Common myeloid progenitor, CD34-positive (primary cell): ENCODE results near the gene IPO7.
A peak's percentile ranks its signal among the peaks of the same experiment; 100 is the strongest.
"Not testable (repeated sequence)": the region's sequence is repeated elsewhere in the genome, so short reads cannot be mapped to it uniquely, and the experiment has no call there.

Experiments
- CTCF ChIA-PET: fragments of 350-600 bp; sonication (Branson Sonifier 250); formaldehyde crosslinking; loops from one replicate; lab custom pipeline; 2021; ENCODE audit warnings: antibody characterized with exemption; lab: Charles Lee
- POLR2A ChIA-PET: fragments of 350-600 bp; sonication (Branson Sonifier 250); formaldehyde crosslinking; loops from one replicate; lab custom pipeline; 2021; ENCODE audit warnings: antibody characterized with exemption; lab: Charles Lee
- DNase-seq, 3 donors: peaks; one replicate each; pipeline versions ENCODE4 v3.0.0 to v3.0.0-alpha.2; 2013
- H3K27ac ChIP-seq, 2 experiments: 1 replicate in 1 of 2; 2 replicates in 1 of 2; pipeline ENCODE4 v1.7.0; 2013; ENCODE audit warnings: inconsistent platforms in 2 of 2, low read length in 2 of 2, mild to moderate bottlenecking in 2 of 2, low read depth in 1 of 2, moderate library complexity in 1 of 2; ENCODE audit not compliant: severe bottlenecking in 2 of 2, insufficient read depth in 1 of 2, poor library complexity in 1 of 2
- H3K27me3 ChIP-seq, 5 experiments: replicated peaks in 2 of 5; 1 replicate in 3 of 5; 2 replicates in 2 of 5; pipeline versions ENCODE4 v1.6.1 to v1.7.0; 2013; ENCODE audit warnings: low read length in 4 of 5, mild to moderate bottlenecking in 2 of 5, moderate library complexity in 2 of 5, inconsistent platforms in 1 of 5; ENCODE audit not compliant: insufficient read depth in 5 of 5, control insufficient read depth in 4 of 5
- H3K36me3 ChIP-seq, 4 experiments: 1 replicate in 2 of 4; 2 replicates in 2 of 4; pipeline versions ENCODE4 v1.6.1 to v1.7.0; 2013; ENCODE audit warnings: low read length in 3 of 4, control low read depth in 1 of 4, mild to moderate bottlenecking in 1 of 4; ENCODE audit not compliant: control insufficient read depth in 4 of 4, insufficient read depth in 4 of 4
- H3K4me1 ChIP-seq, 4 experiments: 1 replicate in 3 of 4; 2 replicates in 1 of 4; pipeline versions ENCODE4 v1.6.1 to v1.7.1; 2013; ENCODE audit warnings: low read length in 3 of 4, mild to moderate bottlenecking in 3 of 4, control low read depth in 1 of 4, inconsistent platforms in 1 of 4, moderate library complexity in 1 of 4; ENCODE audit not compliant: control insufficient read depth in 4 of 4, insufficient read depth in 4 of 4; ENCODE audit errors: control extremely low read depth in 1 of 4
- H3K4me3 ChIP-seq, 7 experiments: 1 replicate in 4 of 7; 2 replicates in 3 of 7; pipeline versions ENCODE4 v1.5.1 to v1.7.0; 2013; ENCODE audit warnings: mild to moderate bottlenecking in 7 of 7, low read length in 6 of 7, moderate library complexity in 6 of 7, inconsistent platforms in 2 of 7, low read depth in 2 of 7, control low read depth in 1 of 7; ENCODE audit not compliant: insufficient read depth in 4 of 7, control insufficient read depth in 1 of 7; ENCODE audit errors: extremely low read depth in 1 of 7
- H3K9me3 ChIP-seq, 5 experiments: 1 replicate in 4 of 5; 2 replicates in 1 of 5; pipeline versions ENCODE4 v1.6.1 to v1.7.1; 2013; ENCODE audit warnings: low read length in 4 of 5, mild to moderate bottlenecking in 2 of 5, inconsistent platforms in 1 of 5, low read depth in 1 of 5, moderate library complexity in 1 of 5; ENCODE audit not compliant: control insufficient read depth in 4 of 5, insufficient read depth in 2 of 5; ENCODE audit errors: control extremely low read depth in 1 of 5
- WGBS: methylation state at CpG from one replicate; pipeline ENCODE4 v1.1.5; 2013; ENCODE audit not compliant: insufficient coverage; 5-methylcytosine and 5-hydroxymethylcytosine counted together

The IPO7 gene

DNA sequence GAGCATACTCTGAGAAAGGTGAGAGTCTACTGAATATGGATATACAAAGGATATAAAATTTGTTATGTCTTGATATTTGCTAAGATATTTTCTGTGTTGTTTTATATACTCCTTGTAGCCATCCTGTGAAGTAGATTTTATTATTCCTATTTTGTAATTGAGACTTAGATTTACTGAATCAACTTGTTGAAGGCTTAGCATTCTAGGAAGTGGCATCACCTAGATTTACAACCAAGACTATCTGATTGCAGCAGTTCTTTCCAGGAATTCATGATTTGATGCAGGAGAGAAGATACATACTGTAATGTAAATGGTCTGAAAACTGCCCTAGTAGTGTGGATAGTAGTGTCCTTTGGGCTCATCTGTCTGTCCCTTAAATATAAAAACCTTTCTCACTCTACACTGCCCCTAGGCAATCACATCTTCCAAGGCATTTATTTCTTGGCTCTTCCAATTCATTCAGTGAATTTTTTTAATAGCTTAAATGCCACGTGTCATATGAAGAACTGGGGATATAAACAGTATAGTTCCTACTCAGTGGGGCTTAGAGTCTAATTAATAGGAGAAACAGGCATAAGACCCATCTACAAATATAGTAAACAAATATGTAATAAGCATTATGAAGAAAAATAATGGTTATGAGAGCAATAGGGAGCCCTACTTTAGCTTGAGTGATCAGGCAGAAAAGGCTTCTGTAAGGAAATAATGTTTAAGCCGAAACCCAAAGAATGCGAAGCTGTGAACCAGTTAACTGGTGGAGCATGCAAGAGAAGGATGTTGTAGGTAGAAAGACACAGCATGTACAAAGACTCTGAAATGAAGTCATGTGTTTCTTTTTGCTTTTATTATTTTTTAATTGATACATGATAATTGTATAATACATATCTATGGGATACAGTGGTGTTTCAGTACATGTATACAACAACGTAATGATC is 13.6 kb downstream of the IPO7 start:
- Histone ChIP-seq H3K4me1 (peaks cover 3 to 13% (median 4%) of the 10 kb centered on the region in 4 experiments), H3K27ac (no peak overlapping the region), H3K4me3 (no peak overlapping the region), H3K9me3 (no peaks in the 10 kb centered on the region), H3K27me3 (no peaks in the 10 kb centered on the region), H3K36me3 (peaks cover 0 to 22% (median 3%) of the 10 kb centered on the region in 4 experiments)
- ChIA-PET POLR2A (no interaction called here), CTCF (interaction anchor here (1.2 kb wide), 1 partner anchor 13 kb away, joined by 7 read pairs; the partner anchor contains the start of gene IPO7)
- WGBS = 100% methylated on average over 1 of the region's 4 CpGs
- DNase-seq = no peak

DNA sequence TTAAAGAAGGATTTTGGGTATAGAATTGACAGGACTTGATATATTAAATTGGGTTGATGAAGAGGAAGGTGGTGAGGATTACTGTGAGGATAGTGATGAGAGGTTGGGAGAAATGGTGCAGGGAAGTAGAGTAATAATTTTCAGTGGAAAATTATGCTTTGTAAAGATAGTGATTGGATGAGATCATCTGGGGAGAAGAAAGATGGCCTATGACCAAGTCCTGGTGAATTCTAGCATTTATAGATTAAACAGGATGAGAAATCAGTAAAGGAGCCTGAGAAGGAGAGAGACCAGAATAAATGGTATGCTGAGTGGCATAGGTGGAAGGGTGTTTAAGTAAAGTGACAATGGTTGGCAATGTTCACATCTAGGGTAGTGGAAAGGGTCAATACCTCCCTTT is 15.0 kb downstream of the IPO7 start:
- no peak overlapping the region for H3K27ac ChIP-seq
- peaks cover 2 to 18% (median 5%) of the 10 kb centered on the region in 4 experiments for H3K36me3 ChIP-seq
- CTCF ChIA-PET = no interaction called here
- peaks cover 0 to 8% (median 1%) of the 10 kb centered on the region in 4 experiments for H3K4me1 ChIP-seq
- H3K9me3 ChIP-seq = no peaks in the 10 kb centered on the region
- no peak for DNase-seq
- H3K4me3 ChIP-seq = no peak overlapping the region
- POLR2A ChIA-PET = no interaction called here
- H3K27me3 ChIP-seq = no peaks in the 10 kb centered on the region

DNA sequence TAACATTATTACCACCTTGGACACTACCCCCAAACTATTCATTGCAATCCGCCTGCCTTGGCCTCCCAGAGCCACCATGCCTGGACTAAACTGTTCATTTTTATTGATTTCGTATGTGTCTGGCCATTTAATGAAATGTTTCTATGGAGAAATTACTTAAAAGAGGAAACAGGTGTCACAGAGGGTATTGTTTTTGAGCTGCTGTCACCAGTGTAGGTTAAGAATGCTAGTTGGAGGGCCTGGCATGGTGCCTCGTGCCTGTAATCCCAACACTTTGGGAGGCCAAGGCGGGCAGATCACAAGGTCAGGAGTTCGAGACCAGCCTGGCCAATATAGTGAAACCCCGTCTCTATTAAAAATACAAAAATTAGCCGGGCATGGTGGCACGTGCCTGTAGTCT is 17.4 kb downstream of the IPO7 start:
- Histone ChIP-seq H3K27ac (peak overlapping the region in 1 of 2 experiments; percentile 5), H3K36me3 (peaks cover 9 to 23% (median 13%) of the 10 kb centered on the region in 4 experiments)
- 67% methylated on average over 2 of the region's 8 CpGs for WGBS
- peak in 2 of 3 donors; percentile 29 to 37 for DNase-seq
- not testable (repeated sequence) for H3K4me1 ChIP-seq, H3K4me3 ChIP-seq, H3K9me3 ChIP-seq, H3K27me3 ChIP-seq
- ChIA-PET CTCF (interaction anchor here (0.8 to 1.2 kb wide), 3 partner anchors 56 to 169 kb away, joined by 3 read pairs; partner anchors contain the start of gene ZNF143), POLR2A (interaction anchor here (0.6 kb wide), 1 partner anchor 39 kb away, joined by 4 read pairs; no protein-coding TSS in a partner anchor)

DNA sequence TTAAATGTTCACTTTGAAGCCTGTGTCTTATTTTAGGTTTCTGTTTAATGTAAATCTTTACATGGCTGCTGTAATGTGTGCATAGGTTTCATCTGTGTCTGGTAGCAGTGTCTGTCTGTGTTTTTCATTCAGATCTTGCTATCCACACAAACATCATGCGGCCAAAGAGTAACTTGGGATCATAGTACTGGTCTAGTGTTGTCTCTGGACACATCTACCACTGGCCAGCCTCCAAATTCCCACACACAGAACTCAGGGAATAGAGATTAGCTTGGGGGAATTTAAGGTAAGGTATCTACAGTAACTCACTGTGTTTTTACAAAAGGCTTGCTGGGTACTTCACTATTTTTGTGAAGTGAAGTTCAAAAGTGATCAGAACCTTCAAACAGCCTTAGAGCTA is 44.3 kb downstream of the IPO7 start:
- H3K4me3 ChIP-seq = no peak overlapping the region
- no peak overlapping the region for H3K27ac ChIP-seq
- no peak for DNase-seq
- no CpG with 5 or more reads among the region's 1 CpG for WGBS
- POLR2A ChIA-PET = no interaction called here
- no peaks in the 10 kb centered on the region for H3K4me1 ChIP-seq
- no peaks in the 10 kb centered on the region for H3K27me3 ChIP-seq
- peaks cover 26 to 92% (median 58%) of the 10 kb centered on the region in 4 experiments for H3K36me3 ChIP-seq
- CTCF ChIA-PET = no interaction called here
- no peaks in the 10 kb centered on the region for H3K9me3 ChIP-seq

DNA sequence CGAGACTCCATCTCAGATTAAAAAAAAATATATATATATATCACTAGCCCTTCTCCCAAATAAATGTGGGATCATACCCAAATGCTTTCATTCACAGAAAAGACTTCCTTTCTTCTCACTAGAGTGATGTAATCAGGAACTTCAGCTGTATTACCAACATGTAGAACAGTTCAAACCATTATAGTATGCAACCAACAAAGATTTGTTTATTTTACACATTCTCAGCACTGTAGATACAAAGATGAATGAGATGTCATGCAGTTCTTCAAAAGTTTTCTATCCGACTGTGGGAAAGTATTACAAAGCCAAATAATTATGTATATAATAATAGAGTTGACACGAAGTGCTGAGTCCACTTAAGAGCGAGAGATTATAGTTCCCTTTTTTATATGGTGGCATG is 54.2 kb downstream of the IPO7 start:
- Histone ChIP-seq H3K4me1 (no peaks in the 10 kb centered on the region), H3K36me3 (peaks cover 25 to 84% (median 61%) of the 10 kb centered on the region in 4 experiments), H3K27me3 (no peaks in the 10 kb centered on the region), H3K9me3 (no peaks in the 10 kb centered on the region), H3K4me3 (no peak overlapping the region), H3K27ac (no peak overlapping the region)
- no peak for DNase-seq
- ChIA-PET POLR2A (no interaction called here), CTCF (interaction anchor here (1.9 kb wide), 1 partner anchor 68 kb away, joined by 5 read pairs; no protein-coding TSS in a partner anchor)
- WGBS = 86% methylated on average over 1 of the region's 4 CpGs

DNA sequence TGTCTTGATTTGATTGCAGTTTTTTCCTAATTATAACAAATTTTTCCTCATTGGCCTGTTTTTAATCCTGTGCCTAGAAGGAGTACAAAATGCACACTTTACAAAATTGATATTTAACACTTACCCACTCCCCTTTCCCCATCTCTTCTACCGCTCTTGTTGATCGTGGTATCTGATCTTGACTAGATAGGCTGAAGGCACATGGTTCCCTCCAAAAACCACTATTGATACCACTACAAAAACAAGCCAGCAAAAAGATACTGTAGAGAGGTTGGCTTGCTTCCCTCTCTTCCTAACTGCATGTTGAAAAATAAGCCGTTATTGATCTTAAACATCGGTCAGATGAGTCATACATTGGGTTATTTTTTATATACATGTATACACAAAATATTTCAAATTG is 61.8 kb downstream of the IPO7 start:
- peaks cover 0 to 1% (median 0%) of the 10 kb centered on the region in 5 experiments for H3K9me3 ChIP-seq

More for the DNA sequence above, 61.8 kb downstream of the IPO7 start:
- no peak overlapping the region for H3K27ac ChIP-seq
- no peak overlapping the region for H3K4me3 ChIP-seq
- DNase-seq = no peak
- no peaks in the 10 kb centered on the region for H3K27me3 ChIP-seq
- H3K4me1 ChIP-seq = no peaks in the 10 kb centered on the region
- ChIA-PET POLR2A (no interaction called here), CTCF (no interaction called here)
- H3K36me3 ChIP-seq = peaks cover 8 to 43% (median 22%) of the 10 kb centered on the region in 4 experiments
- 100% methylated on average over 2 of the region's 4 CpGs for WGBS
